Endothelial cell of umbilical vein (primary cell): Measurements from ENCODE around the gene MYO1C. TPM values are rescaled to one million over a fixed set of nuclear protein-coding genes. Genes with fewer than 3 reads are reported as not detected.

Experiments used
- BruUV-seq: library from RNA; stranded (reverse); fragments of 400-500 nt; replicated peaks from 2 replicates; lab custom pipeline; 2021; lab: Mats Ljungman, UMichigan
- CTCF ChIA-PET: fragments of 300-600, 350-600 bp; sonication (Branson Sonifier 250); formaldehyde crosslinking; loops from one replicate; lab custom pipeline; 2021; ENCODE audit warnings: antibody characterized with exemption, inconsistent platforms; lab: Charles Lee
- POLR2A ChIA-PET: fragments of 300-600, 350-600 bp; sonication (Branson Sonifier 250); formaldehyde crosslinking; loops from one replicate; lab custom pipeline; 2021; ENCODE audit warnings: antibody characterized with exemption, inconsistent platforms; lab: Charles Lee
- DNase-seq: peaks from one replicate; pipeline ENCODE4 v3.0.0-alpha.2; 2011; ENCODE audit warnings: low read depth, low spot score
- FAIRE-seq: peaks from 2 replicates; lab custom pipeline; 2011; peaks lifted over from hg19 to GRCh38; lab: Jason Lieb, UNC
- H2AFZ ChIP-seq: 2 replicates; pipeline ENCODE4 v1.6.0; 2012; ENCODE audit warnings: low read depth, low read length, control low read depth, inconsistent platforms
- H3K27ac ChIP-seq: 2 replicates; pipeline ENCODE4 v1.5.1; 2011; ENCODE audit warnings: low read depth, mild to moderate bottlenecking, control low read depth, low read length, moderate library complexity; ENCODE audit not compliant: insufficient read depth
- H3K27me3 ChIP-seq, 2 experiments: 2 replicates each; pipeline versions ENCODE4 v1.6.0 to v1.6.1; 2011; ENCODE audit warnings: low read length in 2 of 2, mixed read lengths in 1 of 2; ENCODE audit not compliant: control insufficient read depth in 2 of 2, insufficient read depth in 2 of 2
- H3K36me3 ChIP-seq, 2 experiments: 2 replicates in 1 of 2; 3 replicates in 1 of 2; pipeline ENCODE4 v1.5.1; 2011; ENCODE audit warnings: low read length in 2 of 2, mild to moderate bottlenecking in 1 of 2, moderate library complexity in 1 of 2; ENCODE audit not compliant: control insufficient read depth in 2 of 2, insufficient read depth in 2 of 2; ENCODE audit errors: extremely low read depth in 1 of 2
- H3K4me1 ChIP-seq: 3 replicates; pipeline ENCODE4 v1.5.1; 2011; ENCODE audit warnings: mild to moderate bottlenecking, low read length; ENCODE audit not compliant: control insufficient read depth, insufficient read depth; ENCODE audit errors: extremely low read depth
- H3K4me2 ChIP-seq: 2 replicates; pipeline ENCODE4 v1.6.1; 2011; ENCODE audit warnings: low read length, control low read depth, mixed read lengths; ENCODE audit not compliant: insufficient read depth
- H3K4me3 ChIP-seq, 3 experiments: fragments of 200-600 bp in 1 of 3; sonication (generic), shearing (Covaris generic) in 1 of 3; replicated peaks in 1 of 3; 2 replicates each; pipeline ENCODE4 v1.5.1; 2011 to 2016; ENCODE audit warnings: control low read depth in 3 of 3, low read length in 3 of 3, mild to moderate bottlenecking in 2 of 3, inconsistent platforms in 1 of 3, low read depth in 1 of 3, moderate library complexity in 1 of 3; ENCODE audit not compliant: insufficient read depth in 1 of 3
- H3K79me2 ChIP-seq: 2 replicates; pipeline ENCODE4 v1.6.0; 2012; ENCODE audit warnings: low read length, inconsistent platforms; ENCODE audit not compliant: control insufficient read depth, insufficient read depth
- H3K9ac ChIP-seq: replicated peaks from 2 replicates; pipeline ENCODE3; 2011; ENCODE audit warnings: low read length, control low read depth; ENCODE audit not compliant: insufficient read depth; ENCODE audit errors: extremely low read depth
- H3K9me1 ChIP-seq: replicated peaks from 3 replicates; pipeline ENCODE4 v1.6.0; 2011; ENCODE audit warnings: mild to moderate bottlenecking, low read length; ENCODE audit not compliant: control insufficient read depth, insufficient read depth; ENCODE audit errors: extremely low read depth
- H3K9me3 ChIP-seq: replicated peaks from 2 replicates; pipeline ENCODE4 v1.5.1; 2012; ENCODE audit warnings: low read length, inconsistent platforms; ENCODE audit not compliant: control insufficient read depth, insufficient read depth
- H4K20me1 ChIP-seq: replicated peaks from 2 replicates; pipeline ENCODE3; 2011; ENCODE audit warnings: mild to moderate bottlenecking, low read length; ENCODE audit not compliant: control insufficient read depth, insufficient read depth; ENCODE audit errors: extremely low read depth
- CTCF ChIP-seq, 2 donors: IDR thresholded peaks; 1 replicate in 1 of 2; 2 replicates in 1 of 2; pipeline ENCODE4 v1.5.1; 2011; ENCODE audit warnings: low read length in 2 of 2, mild to moderate bottlenecking in 2 of 2, moderate library complexity in 2 of 2, control low read depth in 1 of 2, inconsistent platforms in 1 of 2, low read depth in 1 of 2; ENCODE audit not compliant: insufficient read depth in 1 of 2; ENCODE audit errors: extremely low read depth in 1 of 2
- EZH2 ChIP-seq: IDR thresholded peaks from 2 replicates; pipeline ENCODE4 v1.6.1; 2012; ENCODE audit warnings: borderline replicate concordance, low read depth, mild to moderate bottlenecking, moderate library complexity, low read length, inconsistent platforms; ENCODE audit not compliant: severe bottlenecking
- FOS ChIP-seq: IDR thresholded peaks from 2 replicates; pipeline ENCODE4 v1.6.1; 2011; ENCODE audit warnings: mild to moderate bottlenecking, low read length, moderate library complexity, borderline replicate concordance; ENCODE audit not compliant: insufficient read depth
- GATA2 ChIP-seq: IDR thresholded peaks from 2 replicates; pipeline ENCODE4 v1.7.0; 2011; ENCODE audit warnings: low read depth, mild to moderate bottlenecking, moderate library complexity, mixed read lengths, low read length; ENCODE audit not compliant: insufficient read length, insufficient read depth
- JUN ChIP-seq: IDR thresholded peaks from 2 replicates; pipeline ENCODE4 v1.6.1; 2011; ENCODE audit warnings: borderline replicate concordance, low read depth; ENCODE audit not compliant: insufficient read length, insufficient read depth
- POLR2A ChIP-seq: IDR thresholded peaks from 2 replicates; pipeline ENCODE4 v1.6.1; 2012; ENCODE audit warnings: low read depth, mild to moderate bottlenecking, control low read depth, low read length
- POLR2AphosphoS5 ChIP-seq: IDR thresholded peaks from 2 replicates; pipeline ENCODE4 v1.6.1; 2012; ENCODE audit warnings: low read depth, mild to moderate bottlenecking, control low read depth, low read length, moderate library complexity; ENCODE audit not compliant: insufficient read depth
- dilution Hi-C: fragments of 300-500 bp; cut with MboI; formaldehyde crosslinking; loops from one replicate; pipeline ENCODE4 v1.15.0; 2019; ENCODE audit warnings: low sequenced_read_pairs; ENCODE audit not compliant: extremely low pct_ligation_motif_present
- intact Hi-C: fragments of 100-400 bp; cut with micrococcal nuclease; formaldehyde crosslinking; loops from one replicate; pipeline ENCODE4 v1.10.0; 2022
- polyA plus RNA-seq, 4 experiments: library from polyadenylated mRNA; depleted of rRNA in 3 of 4; stranded (reverse) in 3 of 4; unstranded in 1 of 4; fragments of >200 nt; gene quantifications; 2 replicates each; pipeline versions ENCODE4 v1.2.1 to v1.2.3, GENCODE V29; 2011 to 2012; ENCODE audit warnings: missing spikeins in 1 of 4
- total RNA-seq: library from RNA; stranded (reverse); gene quantifications from 2 replicates; pipeline ENCODE4 v1.2.3, GENCODE V29; 2021

Gene MYO1C
- total and polyA plus RNA-seq, 2 donors (not counting 3 experiments of a cell fraction or from before 2014, with no cell fraction given): 141 to 206 TPM

- Histone ChIP-seq H3K9ac (peak within 1 kb of the TSS; percentile 96), H3K9me3 (no peaks in the 10 kb centered on the region), H3K4me3 (peak within 1 kb of the TSS; percentile 83 to 95 (median 89)), H3K79me2 (peaks cover 50% of the 10 kb centered on the region), H3K36me3 (no peaks in the 10 kb centered on the region), H3K4me1 (peaks cover 18% of the 10 kb centered on the region), H3K4me2 (peak within 1 kb of the TSS; percentile 73), H3K9me1 (no peaks in the 10 kb centered on the region), H3K27me3 (no peaks in the 10 kb centered on the region), H3K27ac (peak within 1 kb of the TSS; percentile 91), H2AFZ (peak within 1 kb of the TSS; percentile 24), H4K20me1 (no peaks in the 10 kb centered on the region)
- DNase-seq: peak; percentile 97
- FAIRE-seq: peak; percentile 92
- dilution Hi-C loops (no loop called here), intact Hi-C loops (loop anchor here (1.0 to 2.0 kb wide), 4 partner anchors 32 to 91 kb away; partner anchors contain the start of genes INPP5K and YWHAE)
- TF ChIP-seq CTCF (IDR thresholded peaks at IDR 0.05; ENCODE audit: extremely low read depth in 1 of 2, insufficient read depth in 1 of 2, low read depth in 1 of 2, low read length in 2 of 2) (no peak), GATA2 (no peak), JUN (no peak), POLR2AphosphoS5 (peak; percentile 99), POLR2A (peak; percentile 98), EZH2 (no peak), FOS (peak; percentile 5)
- POLR2A ChIA-PET: interaction anchor here (0.6 to 1.8 kb wide), 3 partner anchors 25 to 91 kb away, joined by 3 to 4 read pairs (median 3); no protein-coding TSS in a partner anchor
- no TSS peak for BruUV-seq
- CTCF ChIA-PET: interaction anchor here (0.9 to 3.3 kb wide), 2 partner anchors 60 to 90 kb away, joined by 4 to 24 read pairs; partner anchors contain the start of gene INPP5K
Measured at GRCh38 chr17:1455797-1456599, 36.5 kb downstream of the MYO1C start, which contains the start of gene CRK. TSS of gene CRK (minus strand) at chr17:1456232. CDS start at chr17:1456117, 115 bp downstream.
